DND-41 (cell line): ENCODE data around the gene NDUFB6.

Experiments
- ATAC-seq: fragments of 200-7000 bp; cut with Tn5 transposase; 3 replicates; pipeline ENCODE4 v1.9.1; 2021; ENCODE audit warnings: low read depth; ENCODE audit not compliant: insufficient read depth
- DNase-seq: peaks from one replicate; pipeline ENCODE4 v3.0.0-alpha.2; 2020
- H2AFZ ChIP-seq: 2 replicates; pipeline ENCODE4 v1.6.0; 2012; ENCODE audit warnings: low read depth, low read length
- H3K27ac ChIP-seq: 2 replicates; pipeline ENCODE4 v1.5.1; 2012; ENCODE audit warnings: low read length, inconsistent platforms
- H3K27me3 ChIP-seq: fragments of 200-600 bp; sonication (generic); 2 replicates; pipeline ENCODE4 v1.6.0; 2012; ENCODE audit warnings: low read length, mild to moderate bottlenecking, inconsistent platforms; ENCODE audit not compliant: insufficient read depth, poor library complexity
- H3K36me3 ChIP-seq: 2 replicates; pipeline ENCODE4 v1.5.1; 2012; ENCODE audit warnings: low read length, inconsistent platforms; ENCODE audit not compliant: insufficient read depth
- H3K4me1 ChIP-seq: 2 replicates; pipeline ENCODE4 v1.5.1; 2012; ENCODE audit warnings: mild to moderate bottlenecking, low read length; ENCODE audit not compliant: insufficient read depth
- H3K4me2 ChIP-seq: 2 replicates; pipeline ENCODE4 v1.6.0; 2012; ENCODE audit warnings: mild to moderate bottlenecking, moderate library complexity, low read length, inconsistent platforms; ENCODE audit not compliant: insufficient read depth
- H3K4me3 ChIP-seq, 2 experiments: fragments of 200-600 bp in 1 of 2; shearing (Covaris generic) in 1 of 2; 2 replicates each; pipeline ENCODE4 v1.5.1; 2012 to 2016; ENCODE audit warnings: inconsistent platforms in 2 of 2, low read length in 2 of 2, mild to moderate bottlenecking in 2 of 2, low read depth in 1 of 2, moderate library complexity in 1 of 2
- H3K79me2 ChIP-seq: 2 replicates; pipeline ENCODE4 v1.6.0; 2012; ENCODE audit warnings: low read length, inconsistent platforms; ENCODE audit not compliant: insufficient read depth
- H3K9ac ChIP-seq: 2 replicates; pipeline ENCODE4 v1.6.0; 2012; ENCODE audit warnings: low read depth, mild to moderate bottlenecking, inconsistent platforms, low read length, moderate library complexity
- H3K9me3 ChIP-seq: 2 replicates; pipeline ENCODE4 v1.5.1; 2012; ENCODE audit warnings: low read length, moderate library complexity, mild to moderate bottlenecking, inconsistent platforms; ENCODE audit not compliant: insufficient read depth, severe bottlenecking
- H4K20me1 ChIP-seq: 2 replicates; pipeline ENCODE4 v1.6.0; 2012; ENCODE audit warnings: low read length; ENCODE audit not compliant: insufficient read depth
- CTCF ChIP-seq: IDR thresholded peaks from 2 replicates; pipeline ENCODE4 v1.5.1; 2012; ENCODE audit warnings: borderline replicate concordance, low read length, moderate library complexity, mild to moderate bottlenecking; ENCODE audit not compliant: poor library complexity, severe bottlenecking; ENCODE audit errors: extremely low read depth
- EZH2 ChIP-seq: IDR thresholded peaks from 3 replicates; pipeline ENCODE4 v1.6.1; 2012; ENCODE audit warnings: borderline replicate concordance, low read depth, mild to moderate bottlenecking, moderate library complexity, low read length, inconsistent platforms; ENCODE audit not compliant: severe bottlenecking

Gene NDUFB6

DNA sequence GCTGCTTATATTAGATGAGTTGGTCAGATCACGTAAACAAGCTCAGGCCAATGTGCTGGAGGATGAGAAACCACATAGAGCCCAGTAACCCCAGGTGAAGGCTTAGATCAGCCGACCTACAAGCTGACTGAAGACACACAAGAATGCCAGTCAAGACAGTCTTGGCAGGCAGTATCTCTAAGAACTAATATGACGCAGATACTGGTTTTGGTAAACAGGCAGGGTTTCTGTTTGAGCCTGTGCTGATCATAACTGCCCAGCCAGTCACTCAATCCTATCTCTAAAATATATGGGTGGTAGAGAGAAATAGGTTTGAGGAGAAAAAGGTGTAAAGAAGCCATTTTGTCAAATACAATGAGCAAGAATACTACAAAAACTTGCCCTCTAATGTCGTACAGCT, 39.1 kb downstream of the NDUFB6 start:
- no peak overlapping the region for H3K4me2 ChIP-seq
- TF ChIP-seq EZH2 (no peak), CTCF (no peak)
- no peaks in the 10 kb centered on the region; the same call in 1 of the 2 replicates for H3K36me3 ChIP-seq
- no peaks in the 10 kb centered on the region for H4K20me1 ChIP-seq
- ATAC-seq, result no peak
- no peaks in the 10 kb centered on the region for H3K79me2 ChIP-seq
- H3K27ac ChIP-seq, result no peak overlapping the region
- no peaks in the 10 kb centered on the region for H3K4me1 ChIP-seq
- H3K9ac ChIP-seq, result no peak overlapping the region
- no peaks in the 10 kb centered on the region for H3K27me3 ChIP-seq
- no peaks in the 10 kb centered on the region for H3K9me3 ChIP-seq
- no peak overlapping the region for H3K4me3 ChIP-seq
- DNase-seq, result no peak
- no peak overlapping the region for H2AFZ ChIP-seq

DNA sequence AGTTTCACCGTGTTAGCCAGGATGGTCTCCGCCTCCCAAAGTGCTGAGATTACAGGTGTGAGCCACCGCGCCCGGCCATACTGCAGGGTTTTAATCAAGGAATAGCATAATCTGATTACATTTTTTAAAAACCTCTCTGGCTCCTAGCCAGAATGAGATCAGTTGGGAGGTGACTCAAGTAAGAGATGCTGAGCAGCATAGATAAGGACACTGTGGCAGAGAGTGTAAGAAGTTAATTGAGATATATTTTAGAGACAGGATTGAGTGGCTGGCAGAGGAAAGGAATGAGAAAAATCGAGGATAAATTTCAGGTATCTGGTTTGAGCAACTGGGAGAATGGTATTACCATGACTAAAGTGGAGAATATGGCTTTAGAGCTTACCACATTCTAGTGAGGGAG, 39.6 kb downstream of the NDUFB6 start:
- ATAC-seq, result no peak
- no peaks in the 10 kb centered on the region for H3K4me1 ChIP-seq

DNA sequence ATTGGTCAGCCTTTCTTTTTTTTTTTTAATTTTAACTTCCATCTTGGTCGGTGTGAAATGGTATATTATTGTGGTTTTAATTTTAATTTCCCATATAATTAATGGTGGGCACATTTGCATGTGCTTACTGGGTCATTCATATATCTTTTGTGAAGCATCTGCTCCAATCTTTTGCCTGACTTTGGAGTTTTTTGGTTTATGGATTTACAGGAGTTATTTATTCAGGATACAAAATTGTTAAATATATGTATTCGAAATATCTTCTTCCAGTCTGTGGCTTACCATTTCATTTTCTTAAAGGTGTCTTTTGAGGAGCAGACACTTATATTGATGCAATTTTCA, 46.3 kb downstream of the NDUFB6 start:
- ATAC-seq (no peak), DNase-seq (no peak)
- peak overlapping the region; percentile 88 for H3K27ac ChIP-seq
- H3K36me3 ChIP-seq, result peaks cover 8% of the 10 kb centered on the region; the same call in 1 of the 2 replicates
- H3K4me1 ChIP-seq, result peaks cover 31% of the 10 kb centered on the region
- peak overlapping the region; percentile 73 for H3K4me2 ChIP-seq
- peaks cover 4% of the 10 kb centered on the region for H3K9me3 ChIP-seq
- peaks cover 35% of the 10 kb centered on the region for H3K79me2 ChIP-seq
- peak overlapping the region; percentile 74 for H3K9ac ChIP-seq
- peak overlapping the region; percentile 93 for H2AFZ ChIP-seq
- H4K20me1 ChIP-seq, result no peaks in the 10 kb centered on the region
- H3K27me3 ChIP-seq, result no peaks in the 10 kb centered on the region
- H3K4me3 ChIP-seq, result peak overlapping the region; percentile 50 to 96
- no peak for TF ChIP-seq CTCF
- no peak for TF ChIP-seq EZH2

More for the DNA sequence above, 39.6 kb downstream of the NDUFB6 start:
- Histone ChIP-seq H3K36me3 (no peaks in the 10 kb centered on the region; the same call in 1 of the 2 replicates), H4K20me1 (no peaks in the 10 kb centered on the region), H3K79me2 (no peaks in the 10 kb centered on the region), H3K27ac (no peak overlapping the region), H3K4me2 (no peak overlapping the region), H3K27me3 (no peaks in the 10 kb centered on the region), H3K4me3 (no peak overlapping the region), H3K9ac (no peak overlapping the region), H3K9me3 (no peaks in the 10 kb centered on the region), H2AFZ (no peak overlapping the region)
- TF ChIP-seq CTCF, result no peak
- TF ChIP-seq EZH2, result no peak
- DNase-seq, result no peak
